ENCODE measurements around the gene SP4. TPM values are rescaled to one million over a fixed set of nuclear protein-coding genes. Genes with fewer than 3 reads are reported as not detected.

The SP4 gene
- total RNA-seq, 2 donors from 2014 or later, result 2.6 to 3.9 TPM

DNA sequence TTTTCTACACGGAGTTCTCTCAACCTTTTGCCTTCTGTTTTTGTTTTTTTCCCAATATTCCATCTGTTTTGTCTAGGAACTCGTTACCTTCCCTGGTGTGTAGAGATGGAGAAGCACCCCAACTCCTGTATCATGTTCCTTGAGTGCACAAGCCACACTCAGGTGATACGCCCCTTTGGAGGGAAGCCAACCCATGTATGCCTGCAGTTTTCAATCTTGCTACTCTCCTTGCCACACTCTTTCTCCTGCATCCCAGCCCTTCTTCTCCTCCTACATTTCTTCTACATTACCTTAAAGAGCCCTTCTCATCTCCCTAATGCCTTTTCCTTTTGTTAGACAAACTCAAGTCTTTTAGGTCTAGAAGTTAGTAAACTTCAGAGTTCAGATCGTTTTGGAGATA lies 10.2 kb upstream of the SP4 start:
- Histone ChIP-seq H3K4me3 (no peak overlapping the region), H3K27ac (no peak overlapping the region), H3K27me3 (no peaks in the 10 kb centered on the region), H3K4me1 (no peaks in the 10 kb centered on the region), H3K36me3 (no peaks in the 10 kb centered on the region), H3K9ac (ENCODE audit: low read depth in 2 of 2, low read length in 2 of 2) (no peak overlapping the region), H3K9me3 (no peaks in the 10 kb centered on the region)
- intact Hi-C loops (cut with DNase I), result no loop called here
- DNase-seq, result no peak
- TF ChIP-seq, protein P1, sequence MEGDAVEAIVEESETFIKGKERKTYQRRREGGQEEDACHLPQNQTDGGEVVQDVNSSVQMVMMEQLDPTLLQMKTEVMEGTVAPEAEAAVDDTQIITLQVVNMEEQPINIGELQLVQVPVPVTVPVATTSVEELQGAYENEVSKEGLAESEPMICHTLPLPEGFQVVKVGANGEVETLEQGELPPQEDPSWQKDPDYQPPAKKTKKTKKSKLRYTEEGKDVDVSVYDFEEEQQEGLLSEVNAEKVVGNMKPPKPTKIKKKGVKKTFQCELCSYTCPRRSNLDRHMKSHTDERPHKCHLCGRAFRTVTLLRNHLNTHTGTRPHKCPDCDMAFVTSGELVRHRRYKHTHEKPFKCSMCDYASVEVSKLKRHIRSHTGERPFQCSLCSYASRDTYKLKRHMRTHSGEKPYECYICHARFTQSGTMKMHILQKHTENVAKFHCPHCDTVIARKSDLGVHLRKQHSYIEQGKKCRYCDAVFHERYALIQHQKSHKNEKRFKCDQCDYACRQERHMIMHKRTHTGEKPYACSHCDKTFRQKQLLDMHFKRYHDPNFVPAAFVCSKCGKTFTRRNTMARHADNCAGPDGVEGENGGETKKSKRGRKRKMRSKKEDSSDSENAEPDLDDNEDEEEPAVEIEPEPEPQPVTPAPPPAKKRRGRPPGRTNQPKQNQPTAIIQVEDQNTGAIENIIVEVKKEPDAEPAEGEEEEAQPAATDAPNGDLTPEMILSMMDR (IDR thresholded peaks at IDR 0.05), result no peak

DNA sequence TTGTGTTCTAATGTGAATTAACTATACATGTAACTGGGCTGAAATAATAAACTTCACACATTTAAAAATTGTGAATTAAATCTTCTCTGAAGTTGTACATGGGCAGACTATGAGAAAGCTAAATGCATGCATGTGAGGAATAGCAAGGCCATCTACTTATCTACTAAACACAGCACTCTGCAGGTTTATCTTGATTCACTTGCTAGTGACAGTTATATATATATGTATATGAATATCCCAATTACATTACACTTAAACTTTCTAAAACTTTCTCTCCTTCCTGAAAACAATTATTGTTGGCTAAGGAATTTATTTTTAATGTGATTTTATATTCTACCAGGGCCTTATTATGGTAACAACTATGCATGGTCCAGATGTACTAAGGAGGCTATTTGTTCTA lies 5.1 kb upstream of the SP4 start:
- Histone ChIP-seq H3K36me3 (no peaks in the 10 kb centered on the region), H3K27me3 (no peaks in the 10 kb centered on the region), H3K4me1 (peaks cover 4% of the 10 kb centered on the region), H3K9ac (ENCODE audit: low read depth in 2 of 2, low read length in 2 of 2) (no peak overlapping the region), H3K4me3 (no peak overlapping the region), H3K9me3 (no peaks in the 10 kb centered on the region), H3K27ac (no peak overlapping the region)
- TF ChIP-seq, protein P1 (IDR thresholded peaks at IDR 0.05), result no peak
- no peak for DNase-seq
- intact Hi-C loops (cut with DNase I), result no loop called here

DNA sequence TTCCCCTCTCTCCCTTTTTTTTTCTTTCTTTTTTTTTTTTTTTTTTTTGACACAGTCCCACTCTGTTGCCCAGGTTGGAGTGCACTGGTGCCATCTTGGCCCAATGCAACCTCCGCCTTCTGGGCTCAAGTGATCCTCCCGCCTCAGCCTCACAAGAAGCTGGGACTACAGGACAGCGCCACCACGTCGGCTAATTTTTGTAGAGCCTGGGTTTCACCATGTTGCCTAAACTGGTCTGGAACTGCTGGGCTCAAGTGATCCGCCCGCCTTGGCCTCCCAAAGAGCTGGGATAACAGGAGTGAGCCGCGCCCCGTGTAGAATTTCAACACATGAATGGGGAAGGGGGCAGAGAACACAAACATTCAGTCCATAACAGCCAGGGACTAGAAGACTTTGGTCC lies 2.6 kb upstream of the SP4 start:
- Histone ChIP-seq H3K27ac (no peak overlapping the region), H3K36me3 (no peaks in the 10 kb centered on the region), H3K27me3 (no peaks in the 10 kb centered on the region), H3K4me3 (no peak overlapping the region), H3K9ac (ENCODE audit: low read depth in 2 of 2, low read length in 2 of 2) (no peak overlapping the region), H3K4me1 (peaks cover 4% of the 10 kb centered on the region), H3K9me3 (no peaks in the 10 kb centered on the region)
- DNase-seq, result no peak
- TF ChIP-seq, protein P1 (IDR thresholded peaks at IDR 0.05), result no peak
- intact Hi-C loops (cut with DNase I), result no loop called here

DNA sequence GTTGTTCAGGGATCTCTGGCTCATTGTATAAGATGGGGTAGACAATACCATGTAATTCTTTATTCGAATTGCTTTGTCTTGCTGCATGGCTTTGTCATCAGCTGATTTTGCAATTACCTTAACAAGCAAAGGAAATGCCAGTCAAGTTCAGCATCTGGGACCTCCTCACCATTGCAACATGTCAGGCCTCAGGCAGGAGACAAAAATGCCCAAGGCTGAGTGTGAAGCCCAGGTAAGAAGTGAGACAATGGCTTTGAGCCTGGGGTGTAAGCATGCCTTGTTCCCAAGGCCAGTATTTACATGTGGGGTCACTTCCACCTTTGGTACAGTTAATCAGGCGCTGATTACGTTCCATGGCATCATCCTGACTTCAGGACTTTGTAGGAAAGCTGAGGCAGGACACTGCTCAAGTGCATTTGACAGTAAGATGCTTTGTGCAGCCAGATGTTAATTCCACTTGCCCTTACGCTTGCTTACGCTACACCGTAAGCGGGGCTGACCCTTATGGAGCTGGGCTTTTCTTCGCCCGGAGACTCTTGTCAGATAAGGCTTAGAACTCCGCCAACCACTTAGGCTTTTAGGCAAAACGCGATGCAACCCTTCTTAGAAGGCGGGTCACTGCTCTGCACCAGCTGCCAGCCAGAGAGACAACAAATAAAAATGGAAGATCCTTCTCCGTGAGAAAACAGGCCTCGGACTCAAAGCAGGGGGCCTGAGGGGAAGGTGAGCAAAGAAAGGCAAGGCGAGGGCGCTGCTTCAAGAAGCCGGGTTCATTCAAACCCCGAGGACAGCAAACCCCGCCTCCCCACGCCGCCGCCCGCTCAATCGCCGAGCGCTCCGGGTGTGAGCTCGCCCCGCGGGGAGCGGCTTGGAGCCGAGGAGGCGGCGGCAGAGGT lies 1.3 kb upstream of the SP4 start:
- H3K4me1 ChIP-seq, result peaks cover 4% of the 10 kb centered on the region
- no peak overlapping the region for H3K27ac ChIP-seq
- peak overlapping the region in 1 of 2 donors; percentile 27 for H3K9ac ChIP-seq (ENCODE audit: low read depth in 2 of 2, low read length in 2 of 2)
- DNase-seq, result peak; percentile 19
- no peaks in the 10 kb centered on the region for H3K9me3 ChIP-seq
- H3K4me3 ChIP-seq, result peak overlapping the region; percentile 81
- no peaks in the 10 kb centered on the region for H3K36me3 ChIP-seq
- no peaks in the 10 kb centered on the region for H3K27me3 ChIP-seq
- intact Hi-C loops (cut with DNase I), result no loop called here
- TF ChIP-seq, protein P1 (IDR thresholded peaks at IDR 0.05), result no peak

DNA sequence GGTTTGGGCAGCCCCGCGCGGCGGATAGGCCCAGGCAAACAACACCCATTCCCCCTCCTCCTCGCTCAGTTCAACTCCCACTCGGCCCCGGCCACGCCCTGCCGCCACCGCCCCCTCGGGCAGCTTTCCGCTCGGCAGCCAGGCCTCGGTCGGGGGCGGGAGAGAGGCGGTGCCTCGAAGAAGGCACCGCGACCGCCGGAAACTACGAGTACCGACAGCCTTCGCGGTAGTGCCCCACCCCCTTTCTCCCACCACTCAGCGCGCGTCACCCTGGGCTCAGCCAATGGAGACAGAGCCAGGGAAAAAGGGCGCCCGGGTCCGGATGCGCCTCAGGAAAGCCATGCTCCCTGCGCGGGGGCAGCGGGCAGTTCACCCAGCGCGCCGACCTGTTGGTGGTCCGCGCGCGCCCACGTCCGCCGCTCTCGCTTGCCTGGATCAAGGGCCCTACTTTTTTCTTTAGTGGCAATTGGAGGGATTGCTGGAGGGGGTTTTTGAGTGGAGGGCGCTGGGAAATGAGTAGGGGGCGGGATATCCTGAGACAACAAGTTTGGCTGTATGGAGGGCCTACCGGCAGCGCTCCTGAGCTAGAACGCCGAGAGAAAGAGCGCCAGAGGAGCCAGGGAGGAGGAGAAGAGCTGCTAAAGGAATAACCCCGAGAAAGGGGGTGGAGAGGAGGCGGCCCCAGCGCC lies 557 bp upstream of the SP4 start:
- H3K27ac ChIP-seq, result peak overlapping the region; percentile 97
- peaks cover 4% of the 10 kb centered on the region for H3K4me1 ChIP-seq
- TF ChIP-seq, protein P1 (IDR thresholded peaks at IDR 0.05), result no peak
- no peaks in the 10 kb centered on the region for H3K9me3 ChIP-seq
- intact Hi-C loops (cut with DNase I), result no loop called here
- H3K9ac ChIP-seq (ENCODE audit: low read depth in 2 of 2, low read length in 2 of 2), result peak overlapping the region; percentile 60 to 84
- no peaks in the 10 kb centered on the region for H3K36me3 ChIP-seq
- peak; percentile 99 for DNase-seq
- H3K27me3 ChIP-seq, result no peaks in the 10 kb centered on the region
- peak overlapping the region; percentile 81 for H3K4me3 ChIP-seq

Data from colonic mucosa (tissue), 4 donors.